ENCODE data around the gene CTSH. TPM values are rescaled to one million over a fixed set of nuclear protein-coding genes. Genes with fewer than 3 reads are reported as not detected.

Gene CTSH
- total and polyA plus RNA-seq, 2 of the 13 experiments (the other 11 are each of a cell fraction or from before 2014, with no cell fraction given) = 265 to 653 TPM

GRCh38 chr15:78979456-78980320, 34.8 kb upstream of the CTSH start (continued):
- no peak for TF ChIP-seq FOXO4 (CRISPR knock-in tag; conservative IDR thresholded peaks at IDR 0.05)
- no peak for TF ChIP-seq ZNF513 (CRISPR knock-in tag; conservative IDR thresholded peaks at IDR 0.05)
- TF ChIP-seq ZNF572 (CRISPR knock-in tag; IDR thresholded peaks at IDR 0.05) = peak; percentile 70; the same call in 1 of the 2 replicates
- TF ChIP-seq ZNF441 (CRISPR knock-in tag; IDR thresholded peaks at IDR 0.05; ENCODE audit: borderline replicate concordance) = peak; percentile 75; the same call in 1 of the 2 replicates
- TF ChIP-seq AHR (CRISPR knock-in tag; IDR thresholded peaks at IDR 0.05) = no peak
- no peak for TF ChIP-seq GABPA (IDR thresholded peaks at IDR 0.05; ENCODE audit: low read depth, low read length)
- TF ChIP-seq GABPA (CRISPR knock-in tag; IDR thresholded peaks at IDR 0.05; ENCODE audit: low read depth) = peak; percentile 55; the same call in 1 of the 2 replicates
- TF ChIP-seq KLF16 (CRISPR knock-in tag; IDR thresholded peaks at IDR 0.05) = peak in 1 of 2 experiments; percentile 89; a peak in 2 of 4 replicates
- no peak for TF ChIP-seq TIGD3 (CRISPR knock-in tag; IDR thresholded peaks at IDR 0.05; ENCODE audit: borderline replicate concordance)
- no peak for TF ChIP-seq JARID2 (CRISPR knock-in tag; IDR thresholded peaks at IDR 0.05; ENCODE audit: insufficient replicate concordance)
- TF ChIP-seq IKZF4 (CRISPR knock-in tag; IDR thresholded peaks at IDR 0.05; ENCODE audit: borderline replicate concordance, low read depth, not compliant biosample characterization) = no peak
- TF ChIP-seq SRF (IDR thresholded peaks at IDR 0.05; ENCODE audit: low read depth, low read length) = no peak
- 0 out of 2 replicates have a peak, but pooled peaks have one; percentile 33 for TF ChIP-seq ZNF143 (CRISPR knock-in tag; IDR thresholded peaks at IDR 0.05)
- TF ChIP-seq ZNF550 (CRISPR knock-in tag; IDR thresholded peaks at IDR 0.05; ENCODE audit: borderline replicate concordance) = no peak
- TF ChIP-seq ZNF615 (CRISPR knock-in tag; IDR thresholded peaks at IDR 0.05; ENCODE audit: borderline replicate concordance) = no peak
- TF ChIP-seq ZNF546 (CRISPR knock-in tag; conservative IDR thresholded peaks at IDR 0.05) = 0 out of 2 replicates have a peak, but pooled peaks have one; percentile 32
- peak; percentile 74; the same call in 1 of the 2 replicates for TF ChIP-seq HMGXB3 (CRISPR knock-in tag; IDR thresholded peaks at IDR 0.05; ENCODE audit: borderline replicate concordance)
- TF ChIP-seq ZNF672 (CRISPR knock-in tag; IDR thresholded peaks at IDR 0.05) = no peak
- no peak for TF ChIP-seq ZNF549 (CRISPR knock-in tag; IDR thresholded peaks at IDR 0.05)
- TF ChIP-seq HNF4A (CRISPR knock-in tag; IDR thresholded peaks at IDR 0.05) = peak; percentile 87
- TF ChIP-seq MLLT10 (CRISPR knock-in tag; IDR thresholded peaks at IDR 0.05) = no peak
